Ishikawa (cell line): Measurements from ENCODE around the gene TMSB4X.

ENCODE experiments used
- CREB1 ChIP-seq: IDR thresholded peaks from 2 replicates; pipeline ENCODE4 v1.6.1; 2012; ENCODE audit warnings: low read depth
- EGR1 ChIP-seq: IDR thresholded peaks from 2 replicates; pipeline ENCODE4 v1.6.1; 2012
- EP300 ChIP-seq: IDR thresholded peaks from 2 replicates; pipeline ENCODE4 v1.6.1; 2012; ENCODE audit warnings: borderline replicate concordance
- MAX ChIP-seq: IDR thresholded peaks from 2 replicates; pipeline ENCODE4 v1.6.1; 2012
- RAD21 ChIP-seq: IDR thresholded peaks from 2 replicates; pipeline ENCODE4 v1.6.1; 2012; ENCODE audit warnings: low read depth
- TAF1 ChIP-seq: IDR thresholded peaks from 2 replicates; pipeline ENCODE4 v1.6.1; 2012; ENCODE audit warnings: low read depth, mild to moderate bottlenecking
- TCF12 ChIP-seq: IDR thresholded peaks from 2 replicates; pipeline ENCODE4 v1.6.1; 2012; ENCODE audit warnings: low read depth
- TEAD4 ChIP-seq: IDR thresholded peaks from 2 replicates; pipeline ENCODE4 v1.6.1; 2012
- USF1 ChIP-seq: IDR thresholded peaks from 2 replicates; pipeline ENCODE4 v1.6.1; 2012
- YY1 ChIP-seq: IDR thresholded peaks from 2 replicates; pipeline ENCODE4 v1.6.1; 2012; ENCODE audit warnings: low read depth
- ZBTB7A ChIP-seq: IDR thresholded peaks from 2 replicates; pipeline ENCODE4 v1.6.1; 2012; ENCODE audit warnings: low read depth
- TF ChIP-seq, protein P1 (sequence below): IDR thresholded peaks from 2 replicates; pipeline ENCODE4 v1.6.1; 2012; ENCODE audit warnings: low read depth, mild to moderate bottlenecking

- TF ChIP-seq YY1 (no peak), TEAD4 (no peak), RAD21 (no peak), TAF1 (no peak), EP300 (no peak), EGR1 (no peak), MAX (no peak), CREB1 (no peak), TCF12 (no peak), USF1 (no peak), ZBTB7A (no peak)
- TF ChIP-seq, protein P1, sequence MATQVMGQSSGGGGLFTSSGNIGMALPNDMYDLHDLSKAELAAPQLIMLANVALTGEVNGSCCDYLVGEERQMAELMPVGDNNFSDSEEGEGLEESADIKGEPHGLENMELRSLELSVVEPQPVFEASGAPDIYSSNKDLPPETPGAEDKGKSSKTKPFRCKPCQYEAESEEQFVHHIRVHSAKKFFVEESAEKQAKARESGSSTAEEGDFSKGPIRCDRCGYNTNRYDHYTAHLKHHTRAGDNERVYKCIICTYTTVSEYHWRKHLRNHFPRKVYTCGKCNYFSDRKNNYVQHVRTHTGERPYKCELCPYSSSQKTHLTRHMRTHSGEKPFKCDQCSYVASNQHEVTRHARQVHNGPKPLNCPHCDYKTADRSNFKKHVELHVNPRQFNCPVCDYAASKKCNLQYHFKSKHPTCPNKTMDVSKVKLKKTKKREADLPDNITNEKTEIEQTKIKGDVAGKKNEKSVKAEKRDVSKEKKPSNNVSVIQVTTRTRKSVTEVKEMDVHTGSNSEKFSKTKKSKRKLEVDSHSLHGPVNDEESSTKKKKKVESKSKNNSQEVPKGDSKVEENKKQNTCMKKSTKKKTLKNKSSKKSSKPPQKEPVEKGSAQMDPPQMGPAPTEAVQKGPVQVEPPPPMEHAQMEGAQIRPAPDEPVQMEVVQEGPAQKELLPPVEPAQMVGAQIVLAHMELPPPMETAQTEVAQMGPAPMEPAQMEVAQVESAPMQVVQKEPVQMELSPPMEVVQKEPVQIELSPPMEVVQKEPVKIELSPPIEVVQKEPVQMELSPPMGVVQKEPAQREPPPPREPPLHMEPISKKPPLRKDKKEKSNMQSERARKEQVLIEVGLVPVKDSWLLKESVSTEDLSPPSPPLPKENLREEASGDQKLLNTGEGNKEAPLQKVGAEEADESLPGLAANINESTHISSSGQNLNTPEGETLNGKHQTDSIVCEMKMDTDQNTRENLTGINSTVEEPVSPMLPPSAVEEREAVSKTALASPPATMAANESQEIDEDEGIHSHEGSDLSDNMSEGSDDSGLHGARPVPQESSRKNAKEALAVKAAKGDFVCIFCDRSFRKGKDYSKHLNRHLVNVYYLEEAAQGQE: no peak
Observed at GRCh38 chrX:12989461-12989860, 14.6 kb downstream of the TMSB4X start.
